ENCODE results near the gene PLA2G4C.
"Not testable (repeated sequence)": the region's sequence is repeated elsewhere in the genome, so short reads cannot be mapped to it uniquely, and the experiment has no call there.

Gene PLA2G4C

GRCh38 chr19:48085076-48085475, 25.5 kb downstream of the PLA2G4C start:
- peaks cover 16% of the 10 kb centered on the region for H3K4me1 ChIP-seq (ENCODE audit: insufficient read depth, low read length)
- H3K36me3 ChIP-seq (ENCODE audit: insufficient read depth, low read length): no peaks in the 10 kb centered on the region
- no peak overlapping the region for H3K4me3 ChIP-seq (ENCODE audit: low read depth in 1 of 2, low read length in 2 of 2)
- H3K27ac ChIP-seq (ENCODE audit: low read depth, low read length): no peak overlapping the region
- no peaks in the 10 kb centered on the region for H3K27me3 ChIP-seq (ENCODE audit: control insufficient read depth in 1 of 2, insufficient read depth in 2 of 2, low read length in 2 of 2)
- H3K9me3 ChIP-seq (ENCODE audit: low read length): no peaks in the 10 kb centered on the region
- H3K9ac ChIP-seq (ENCODE audit: low read length): no peak overlapping the region

DNA sequence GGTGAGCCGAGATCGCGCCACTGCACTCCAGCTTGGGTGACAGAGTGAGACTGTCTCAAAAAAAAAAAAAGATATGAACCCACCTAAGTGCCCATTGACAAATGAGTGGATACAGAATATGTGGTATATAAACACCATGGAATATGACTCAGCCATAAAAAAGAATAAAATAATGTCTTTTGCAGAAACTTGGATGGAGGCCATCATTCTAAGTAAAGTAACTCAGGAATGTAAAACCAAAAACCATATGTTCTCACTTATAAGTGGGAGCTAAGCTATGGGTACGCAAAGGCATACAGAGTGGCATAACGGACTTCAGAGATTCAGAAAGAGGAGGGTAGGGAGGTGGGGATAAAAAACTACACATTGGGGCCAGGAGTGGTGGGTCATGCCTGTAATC, 29.5 kb downstream of the PLA2G4C start:
- Histone ChIP-seq H3K27me3 (ENCODE audit: control insufficient read depth in 1 of 2, insufficient read depth in 2 of 2, low read length in 2 of 2) (no peaks in the 10 kb centered on the region), H3K36me3 (ENCODE audit: insufficient read depth, low read length) (no peaks in the 10 kb centered on the region), H3K9me3 (ENCODE audit: low read length) (no peaks in the 10 kb centered on the region), H3K4me1 (ENCODE audit: insufficient read depth, low read length) (peaks cover 9% of the 10 kb centered on the region), H3K4me3 (ENCODE audit: low read depth in 1 of 2, low read length in 2 of 2) (no peak overlapping the region), H3K9ac (ENCODE audit: low read length) (no peak overlapping the region), H3K27ac (ENCODE audit: low read depth, low read length) (no peak overlapping the region)

DNA sequence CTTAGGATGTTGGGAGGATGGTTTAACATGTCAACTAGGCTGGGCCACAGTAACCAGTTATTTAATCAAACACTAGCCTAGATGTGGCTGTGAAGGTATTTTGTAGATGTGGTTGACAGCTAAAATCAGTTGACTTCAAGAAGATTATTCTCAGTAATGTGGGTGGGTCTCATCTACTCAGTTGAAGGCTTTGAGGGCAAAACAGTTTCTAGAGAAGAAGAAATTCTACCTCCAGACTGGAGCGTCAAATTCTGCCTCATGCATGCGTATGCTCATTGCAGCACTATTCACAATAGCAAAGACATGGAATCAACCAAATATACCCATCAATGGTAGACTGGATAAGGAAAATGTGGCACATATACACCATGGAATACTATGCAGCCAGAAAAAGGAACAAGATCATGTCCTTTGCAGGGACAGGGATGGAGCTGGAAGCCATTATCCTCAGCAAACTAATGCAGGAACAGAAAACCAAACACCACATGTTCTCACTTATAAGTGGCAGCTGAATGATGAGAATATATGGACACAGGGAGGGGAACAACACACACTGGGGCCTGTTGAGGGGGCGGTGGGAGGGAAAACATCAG, 40.3 kb downstream of the PLA2G4C start:
- H3K27ac ChIP-seq (ENCODE audit: low read depth, low read length); H3K36me3 ChIP-seq (ENCODE audit: insufficient read depth, low read length); H3K27me3 ChIP-seq (ENCODE audit: control insufficient read depth in 1 of 2, insufficient read depth in 2 of 2, low read length in 2 of 2); H3K9ac ChIP-seq (ENCODE audit: low read length); H3K4me3 ChIP-seq (ENCODE audit: low read depth in 1 of 2, low read length in 2 of 2); H3K9me3 ChIP-seq (ENCODE audit: low read length); H3K4me1 ChIP-seq (ENCODE audit: insufficient read depth, low read length): not testable (repeated sequence)

DNA sequence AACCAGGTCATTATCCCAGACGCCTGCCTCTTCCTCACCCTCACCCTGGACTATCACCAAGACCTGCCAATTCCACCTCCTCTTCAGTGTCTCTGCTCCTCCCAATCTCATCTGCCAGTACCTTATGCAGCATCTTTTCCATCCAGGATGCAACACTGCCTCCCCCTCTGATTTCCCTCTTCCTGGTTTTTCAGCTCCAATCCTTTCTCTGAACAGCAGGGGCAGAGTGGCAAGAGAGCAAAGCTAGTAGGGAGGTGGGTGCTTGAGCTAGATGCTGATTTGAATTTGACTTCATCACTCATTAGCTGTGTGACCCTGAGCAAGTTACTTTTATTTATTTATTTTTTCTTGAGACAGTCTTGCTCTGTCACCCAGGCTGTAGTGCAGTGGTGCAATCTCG, 41.2 kb downstream of the PLA2G4C start:
- Histone ChIP-seq H3K27me3 (ENCODE audit: control insufficient read depth in 1 of 2, insufficient read depth in 2 of 2, low read length in 2 of 2) (no peaks in the 10 kb centered on the region), H3K9me3 (ENCODE audit: low read length) (no peaks in the 10 kb centered on the region), H3K4me1 (ENCODE audit: insufficient read depth, low read length) (no peaks in the 10 kb centered on the region), H3K4me3 (ENCODE audit: low read depth in 1 of 2, low read length in 2 of 2) (no peak overlapping the region), H3K36me3 (ENCODE audit: insufficient read depth, low read length) (no peaks in the 10 kb centered on the region), H3K27ac (ENCODE audit: low read depth, low read length) (no peak overlapping the region), H3K9ac (ENCODE audit: low read length) (no peak overlapping the region)

DNA sequence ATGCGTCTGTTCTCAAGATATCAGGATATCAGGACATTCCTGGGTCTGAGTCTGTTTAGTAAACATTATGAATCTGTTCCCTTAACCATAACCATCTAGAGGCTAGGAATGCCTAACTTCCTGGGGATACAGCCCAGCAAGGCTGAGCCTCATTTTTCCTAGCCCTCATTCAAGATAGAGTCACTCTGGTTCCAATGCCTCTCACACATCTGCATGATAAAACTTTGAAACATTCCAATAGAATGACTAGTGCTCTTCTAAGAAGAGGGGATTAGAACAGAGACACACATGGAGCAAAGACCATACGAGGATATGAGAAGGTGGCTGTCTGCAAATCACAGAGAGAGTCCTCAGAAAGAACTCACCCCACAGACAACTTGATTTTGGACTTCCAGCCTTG, 46.1 kb downstream of the PLA2G4C start:
- no peak overlapping the region for H3K27ac ChIP-seq (ENCODE audit: low read depth, low read length)
- H3K4me1 ChIP-seq (ENCODE audit: insufficient read depth, low read length): no peaks in the 10 kb centered on the region

GRCh38 chr19:48061401-48062344, 48.9 kb downstream of the PLA2G4C start:
- H3K27me3 ChIP-seq (ENCODE audit: control insufficient read depth in 1 of 2, insufficient read depth in 2 of 2, low read length in 2 of 2): no peaks in the 10 kb centered on the region
- no peak overlapping the region for H3K4me3 ChIP-seq (ENCODE audit: low read depth in 1 of 2, low read length in 2 of 2)
- H3K9ac ChIP-seq (ENCODE audit: low read length): no peak overlapping the region
- H3K36me3 ChIP-seq (ENCODE audit: insufficient read depth, low read length): no peaks in the 10 kb centered on the region
- no peaks in the 10 kb centered on the region for H3K9me3 ChIP-seq (ENCODE audit: low read length)
- no peak overlapping the region for H3K27ac ChIP-seq (ENCODE audit: low read depth, low read length)
- no peaks in the 10 kb centered on the region for H3K4me1 ChIP-seq (ENCODE audit: insufficient read depth, low read length)

More for the DNA sequence above, 46.1 kb downstream of the PLA2G4C start:
- Histone ChIP-seq H3K27me3 (ENCODE audit: control insufficient read depth in 1 of 2, insufficient read depth in 2 of 2, low read length in 2 of 2) (no peaks in the 10 kb centered on the region), H3K9ac (ENCODE audit: low read length) (no peak overlapping the region), H3K9me3 (ENCODE audit: low read length) (no peaks in the 10 kb centered on the region), H3K36me3 (ENCODE audit: insufficient read depth, low read length) (no peaks in the 10 kb centered on the region), H3K4me3 (ENCODE audit: low read depth in 1 of 2, low read length in 2 of 2) (no peak overlapping the region)

DNA sequence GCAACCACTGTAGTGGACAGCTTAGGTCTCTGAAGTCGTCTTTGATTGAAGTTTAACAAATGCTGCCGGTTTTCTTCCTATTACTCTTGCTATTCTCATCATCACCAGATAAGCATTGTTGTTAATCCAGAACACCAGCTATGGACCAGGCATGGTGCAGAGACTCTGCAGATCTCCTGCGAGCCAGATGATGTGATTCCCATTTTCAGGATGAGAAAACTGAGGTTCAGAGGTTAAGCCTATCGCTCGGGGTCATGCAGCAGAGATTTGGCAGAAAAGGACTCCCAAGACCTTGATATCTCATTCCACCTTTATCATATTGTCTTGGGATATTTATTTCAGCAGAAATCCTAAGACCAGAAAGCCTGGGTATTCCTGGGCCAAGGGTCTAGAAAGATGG, 50.2 kb downstream of the PLA2G4C start:
- no peak overlapping the region for H3K4me3 ChIP-seq (ENCODE audit: low read depth in 1 of 2, low read length in 2 of 2)
- H3K9ac ChIP-seq (ENCODE audit: low read length): no peak overlapping the region
- no peak overlapping the region for H3K27ac ChIP-seq (ENCODE audit: low read depth, low read length)
- H3K27me3 ChIP-seq (ENCODE audit: control insufficient read depth in 1 of 2, insufficient read depth in 2 of 2, low read length in 2 of 2): no peaks in the 10 kb centered on the region
- no peaks in the 10 kb centered on the region for H3K36me3 ChIP-seq (ENCODE audit: insufficient read depth, low read length)
- H3K9me3 ChIP-seq (ENCODE audit: low read length): no peaks in the 10 kb centered on the region
- H3K4me1 ChIP-seq (ENCODE audit: insufficient read depth, low read length): no peaks in the 10 kb centered on the region

DNA sequence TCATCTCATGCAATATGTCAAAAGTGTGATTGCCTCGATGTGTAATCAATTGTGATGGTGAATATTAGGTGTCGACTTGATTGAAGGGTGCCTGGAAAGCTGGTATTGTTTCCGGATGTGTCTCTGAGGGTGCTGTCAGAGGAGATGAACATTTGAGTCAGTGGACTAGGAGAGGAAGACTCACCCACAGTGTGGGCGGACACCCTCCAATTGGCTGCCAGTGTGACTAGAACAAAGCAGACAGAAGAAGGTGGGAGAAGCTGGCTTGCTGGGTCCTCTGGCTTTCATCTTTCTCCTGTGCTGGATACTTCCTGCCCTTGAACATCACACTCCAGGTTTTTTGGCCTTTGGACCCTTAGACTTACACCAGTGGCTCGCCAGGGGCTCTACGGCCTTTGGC, 51.3 kb downstream of the PLA2G4C start:
- no peaks in the 10 kb centered on the region for H3K4me1 ChIP-seq (ENCODE audit: insufficient read depth, low read length)
- no peak overlapping the region for H3K9ac ChIP-seq (ENCODE audit: low read length)
- H3K27ac ChIP-seq (ENCODE audit: low read depth, low read length): no peak overlapping the region
- no peaks in the 10 kb centered on the region for H3K9me3 ChIP-seq (ENCODE audit: low read length)
- no peaks in the 10 kb centered on the region for H3K27me3 ChIP-seq (ENCODE audit: control insufficient read depth in 1 of 2, insufficient read depth in 2 of 2, low read length in 2 of 2)
- no peaks in the 10 kb centered on the region for H3K36me3 ChIP-seq (ENCODE audit: insufficient read depth, low read length)
- no peak overlapping the region for H3K4me3 ChIP-seq (ENCODE audit: low read depth in 1 of 2, low read length in 2 of 2)

DNA sequence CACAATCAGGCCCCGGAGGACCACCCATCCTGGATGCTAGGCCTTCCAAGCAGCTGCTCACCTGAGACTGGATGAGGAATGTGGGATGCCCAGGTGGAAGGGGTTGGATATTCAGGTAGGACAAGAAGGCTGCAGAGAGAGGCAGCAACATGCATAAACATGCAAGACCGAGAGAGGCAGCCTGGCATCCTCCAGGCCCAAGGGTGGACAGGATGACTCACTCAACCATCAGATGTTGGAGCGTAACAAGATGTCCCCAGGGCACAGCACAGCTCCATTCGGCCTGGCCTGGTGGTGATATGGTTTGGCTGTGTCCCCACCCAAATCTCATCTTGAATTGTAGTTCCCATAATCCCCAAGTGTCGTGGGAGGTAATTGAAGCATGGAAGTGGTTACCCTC, 56.8 kb downstream of the PLA2G4C start:
- Histone ChIP-seq H3K36me3 (ENCODE audit: insufficient read depth, low read length) (peaks cover 4% of the 10 kb centered on the region), H3K9me3 (ENCODE audit: low read length) (no peaks in the 10 kb centered on the region), H3K4me3 (ENCODE audit: low read depth in 1 of 2, low read length in 2 of 2) (no peak overlapping the region)

DNA sequence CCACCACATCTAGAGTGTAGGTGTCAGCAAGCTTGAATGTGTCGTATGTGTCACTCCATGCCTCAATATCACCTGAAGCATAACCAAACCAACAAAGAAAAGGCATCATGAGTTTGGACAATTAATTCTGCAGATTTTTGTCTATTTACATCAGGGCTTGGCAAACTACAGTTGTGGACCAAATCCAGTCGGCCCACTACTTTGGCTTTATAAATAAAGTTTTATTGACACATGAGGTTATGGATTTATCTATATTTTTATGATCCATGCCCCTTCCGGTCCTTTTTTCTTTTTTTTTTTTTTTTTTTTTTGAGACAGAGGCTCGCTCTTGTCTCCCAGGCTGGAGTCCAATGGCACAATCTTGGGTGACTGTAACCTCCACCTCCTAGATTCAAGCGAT, 57.5 kb downstream of the PLA2G4C start:
- Histone ChIP-seq H3K4me1 (ENCODE audit: insufficient read depth, low read length) (no peaks in the 10 kb centered on the region), H3K9me3 (ENCODE audit: low read length) (no peaks in the 10 kb centered on the region), H3K27ac (ENCODE audit: low read depth, low read length) (no peak overlapping the region), H3K27me3 (ENCODE audit: control insufficient read depth in 1 of 2, insufficient read depth in 2 of 2, low read length in 2 of 2) (no peaks in the 10 kb centered on the region), H3K36me3 (ENCODE audit: insufficient read depth, low read length) (peaks cover 4% of the 10 kb centered on the region), H3K4me3 (ENCODE audit: low read depth in 1 of 2, low read length in 2 of 2) (no peak overlapping the region), H3K9ac (ENCODE audit: low read length) (no peak overlapping the region)

More for the DNA sequence above, 56.8 kb downstream of the PLA2G4C start:
- H3K4me1 ChIP-seq (ENCODE audit: insufficient read depth, low read length): no peaks in the 10 kb centered on the region
- H3K9ac ChIP-seq (ENCODE audit: low read length): no peak overlapping the region
- H3K27ac ChIP-seq (ENCODE audit: low read depth, low read length): no peak overlapping the region
- H3K27me3 ChIP-seq (ENCODE audit: control insufficient read depth in 1 of 2, insufficient read depth in 2 of 2, low read length in 2 of 2): no peaks in the 10 kb centered on the region

DNA sequence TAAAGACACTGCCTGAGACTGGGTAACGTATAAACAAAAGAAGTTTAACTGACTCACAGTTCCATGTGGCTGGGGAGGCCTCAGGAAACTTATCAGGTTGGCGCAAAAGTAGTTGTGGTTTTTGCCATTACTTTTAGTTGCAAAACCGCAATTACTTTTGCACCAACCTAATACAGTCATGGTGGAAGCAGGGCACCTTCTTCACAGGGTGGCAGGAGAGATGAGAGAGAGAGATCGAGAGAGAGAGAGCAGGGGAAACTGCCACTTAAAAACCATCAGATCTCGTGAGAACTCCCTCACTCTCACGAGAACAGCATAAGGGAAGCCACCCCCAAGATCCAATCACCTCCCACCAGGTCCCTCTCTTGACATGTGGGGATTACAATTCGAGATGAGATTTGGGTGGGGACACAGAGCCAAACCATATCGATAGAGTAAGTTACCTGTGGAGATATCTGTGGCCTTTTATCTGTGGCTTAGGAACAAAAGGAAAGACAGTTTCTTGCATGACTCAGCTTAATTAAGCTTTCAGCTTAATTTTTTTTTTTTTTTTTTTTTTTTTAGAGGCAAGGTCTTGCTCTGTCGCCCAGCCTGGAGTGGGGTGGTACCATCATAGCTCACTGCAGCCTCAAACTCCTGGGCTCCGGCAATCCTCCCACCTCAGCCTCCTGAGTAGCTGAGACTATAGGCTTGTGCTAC, 59.1 kb downstream of the PLA2G4C start:
- no peaks in the 10 kb centered on the region for H3K4me1 ChIP-seq (ENCODE audit: insufficient read depth, low read length)
- H3K27me3 ChIP-seq (ENCODE audit: control insufficient read depth in 1 of 2, insufficient read depth in 2 of 2, low read length in 2 of 2): no peaks in the 10 kb centered on the region
- no peak overlapping the region for H3K27ac ChIP-seq (ENCODE audit: low read depth, low read length)
- no peak overlapping the region for H3K9ac ChIP-seq (ENCODE audit: low read length)
- H3K9me3 ChIP-seq (ENCODE audit: low read length): no peaks in the 10 kb centered on the region
- H3K36me3 ChIP-seq (ENCODE audit: insufficient read depth, low read length): peaks cover 4% of the 10 kb centered on the region
- H3K4me3 ChIP-seq (ENCODE audit: low read depth in 1 of 2, low read length in 2 of 2): no peak overlapping the region
